Measurements from ENCODE around the gene HDAC6.

The HDAC6 gene

GRCh38 chrX:48801280-48802088, at the start of gene HDAC6:
TSS of gene HDAC6 (plus strand) at chrX:48802067. CDS start at chrX:48802693, 626 bp downstream.
- DNase-seq = peak; percentile 99

GRCh38 chrX:48752498-48752897, 49.4 kb upstream of the HDAC6 start:
- DNase-seq = no peak

- no peak for DNase-seq
Observed at GRCh38 chrX:48753708-48754228, 48.1 kb upstream of the HDAC6 start.

GRCh38 chrX:48754238-48754637, 47.6 kb upstream of the HDAC6 start:
- no peak for DNase-seq

- no peak for DNase-seq
Observed at GRCh38 chrX:48761674-48762471, 40.0 kb upstream of the HDAC6 start, which contains the start of gene GLOD5. TSS of gene GLOD5 (plus strand) at chrX:48761747. CDS start at chrX:48761791, 44 bp downstream.

- no peak for DNase-seq
Observed at GRCh38 chrX:48769230-48769629, 32.6 kb upstream of the HDAC6 start.

GRCh38 chrX:48770296-48770695, 31.6 kb upstream of the HDAC6 start:
- DNase-seq = no peak

- no peak for DNase-seq
Observed at GRCh38 chrX:48772602-48773001, 29.3 kb upstream of the HDAC6 start.

- DNase-seq = no peak
Observed at GRCh38 chrX:48776818-48777439, 24.9 kb upstream of the HDAC6 start.

GRCh38 chrX:48779399-48779798, 22.5 kb upstream of the HDAC6 start:
- no peak for DNase-seq

- no peak for DNase-seq
Observed at GRCh38 chrX:48781705-48782104, 20.2 kb upstream of the HDAC6 start.

GRCh38 chrX:48782216-48782615, 19.7 kb upstream of the HDAC6 start:
- DNase-seq = no peak

GRCh38 chrX:48782795-48783194, 19.1 kb upstream of the HDAC6 start:
- DNase-seq = no peak

GRCh38 chrX:48784726-48785125, 17.1 kb upstream of the HDAC6 start:
- no peak for DNase-seq

- no peak for DNase-seq
Observed at GRCh38 chrX:48785186-48785539, 16.7 kb upstream of the HDAC6 start.

GRCh38 chrX:48785540-48786214, 16.2 kb upstream of the HDAC6 start:
- no peak for DNase-seq

GRCh38 chrX:48786341-48786800, 15.5 kb upstream of the HDAC6 start, which contains the start of gene GATA1:
TSS of gene GATA1 (plus strand) at chrX:48786590. CDS start at chrX:48791110, 4,520 bp downstream.
- no peak for DNase-seq

GRCh38 chrX:48786825-48787504, 14.9 kb upstream of the HDAC6 start:
- DNase-seq = no peak

GRCh38 chrX:48787505-48788443, 14.1 kb upstream of the HDAC6 start:
- no peak for DNase-seq

- no peak for DNase-seq
Observed at GRCh38 chrX:48789366-48790220, 12.3 kb upstream of the HDAC6 start.

Data from NK-92 treated with Interleukin-12 subunit alpha and Interleukin-12 subunit beta, amount 100 ng/mL, for 24 hours (cell line).